HepG2 (cell line): ENCODE data around the gene ELK1. TPM values are rescaled to one million over a fixed set of nuclear protein-coding genes. Genes with fewer than 3 reads are reported as not detected.

Experiments used
- ATF3 ChIP-seq: sonication (generic); formaldehyde crosslinking; IDR thresholded peaks from 2 replicates; pipeline ENCODE4 v1.4.0; 2020; ENCODE audit warnings: missing genetic modification reagents
- BORCS8-MEF2B ChIP-seq: sonication (generic); formaldehyde crosslinking; IDR thresholded peaks from 2 replicates; pipeline ENCODE4 v1.8.0; 2022; ENCODE audit warnings: mild to moderate bottlenecking, missing genetic modification reagents
- CAMTA2 ChIP-seq: sonication (generic); formaldehyde crosslinking; IDR thresholded peaks from 2 replicates; pipeline ENCODE4 v1.4.0; 2020; ENCODE audit warnings: mild to moderate bottlenecking, missing genetic modification reagents, borderline replicate concordance
- CHCHD3 ChIP-seq: sonication (generic); formaldehyde crosslinking; IDR thresholded peaks from 2 replicates; pipeline ENCODE4 v1.8.0; 2022; ENCODE audit warnings: mild to moderate bottlenecking, missing genetic modification reagents, moderate library complexity
- CREB1 ChIP-seq, 2 experiments: fragments of 450-650 bp in 1 of 2; IDR thresholded peaks; 2 replicates each; pipeline ENCODE4 v1.6.1; 2016 to 2017; ENCODE audit warnings: control low read depth in 1 of 2, mild to moderate bottlenecking in 1 of 2, missing compliant biosample characterization in 1 of 2, missing genetic modification characterization in 1 of 2
- FOXO1 ChIP-seq: sonication (generic); formaldehyde crosslinking; IDR thresholded peaks from 2 replicates; pipeline ENCODE4 v1.4.0; 2020; ENCODE audit warnings: missing genetic modification reagents
- NFIB ChIP-seq: sonication (generic); formaldehyde crosslinking; IDR thresholded peaks from 2 replicates; pipeline ENCODE4 v1.9.0; 2021; ENCODE audit warnings: missing genetic modification reagents, mild to moderate bottlenecking, borderline replicate concordance
- PTBP1 ChIP-seq: fragments of 200-400 bp; formaldehyde crosslinking; IDR thresholded peaks from 2 replicates; pipeline ENCODE4 v1.6.1; 2018; ENCODE audit warnings: low read length, low read depth; ENCODE audit not compliant: poor library complexity, severe bottlenecking
- RARG ChIP-seq: sonication (generic); formaldehyde crosslinking; IDR thresholded peaks from 2 replicates; pipeline ENCODE4 v1.4.0; 2020; ENCODE audit warnings: low read depth, mild to moderate bottlenecking, missing genetic modification reagents
- RFX5 ChIP-seq: IDR thresholded peaks from 2 replicates; pipeline ENCODE4 v1.6.1; 2011; ENCODE audit warnings: low read depth, low read length, improper control_type of control experiment
- SKI ChIP-seq: fragments of 450-650 bp; IDR thresholded peaks from one replicate; pipeline ENCODE4 v1.6.1; 2018; ENCODE audit warnings: mild to moderate bottlenecking; ENCODE audit not compliant: partially characterized antibody
- SNAPC4 ChIP-seq: sonication (generic); formaldehyde crosslinking; IDR thresholded peaks from 2 replicates; pipeline ENCODE4 v1.4.0; 2020; ENCODE audit warnings: mild to moderate bottlenecking, missing genetic modification reagents
- ZEB1 ChIP-seq: IDR thresholded peaks from 2 replicates; pipeline ENCODE4 v1.6.1; 2012; ENCODE audit warnings: mild to moderate bottlenecking, low read depth, inconsistent platforms; ENCODE audit not compliant: insufficient replicate concordance
- ZMYM4 ChIP-seq: sonication (generic); formaldehyde crosslinking; IDR thresholded peaks from 2 replicates; pipeline ENCODE4 v1.8.1; 2023; ENCODE audit warnings: mild to moderate bottlenecking, missing genetic modification reagents
- ZNF235 ChIP-seq: sonication (generic); formaldehyde crosslinking; IDR thresholded peaks from 2 replicates; pipeline ENCODE4 v1.8.1; 2023; ENCODE audit warnings: mild to moderate bottlenecking, missing genetic modification reagents, borderline replicate concordance
- ZNF263 ChIP-seq: sonication (generic); formaldehyde crosslinking; IDR thresholded peaks from 2 replicates; pipeline ENCODE4 v1.4.0; 2020; ENCODE audit warnings: missing genetic modification reagents
- ZNF614 ChIP-seq: IDR thresholded peaks from 2 replicates; pipeline ENCODE4 v1.6.1; 2018; ENCODE audit warnings: missing biosample characterization, missing genetic modification reagents, inconsistent platforms, borderline replicate concordance
- ZNF678 ChIP-seq: sonication (generic); formaldehyde crosslinking; IDR thresholded peaks from 2 replicates; pipeline ENCODE4 v1.4.0; 2020; ENCODE audit warnings: mild to moderate bottlenecking, missing genetic modification reagents
- ZNF710 ChIP-seq: sonication (generic); formaldehyde crosslinking; IDR thresholded peaks from 2 replicates; pipeline ENCODE4 v1.5.0; 2020; ENCODE audit warnings: mild to moderate bottlenecking, missing genetic modification reagents, borderline replicate concordance
- polyA plus RNA-seq, 8 experiments: library from polyadenylated mRNA; depleted of rRNA in 3 of 8; stranded (reverse) in 7 of 8; unstranded in 1 of 8; fragments of >200 nt; fragmentation: Illumina TruSeq in 4 of 8; extraction: Trizol in 4 of 8; gene quantifications; 2 replicates each; pipeline versions ENCODE4 v1.2.1 to v1.2.3, GENCODE V29; 2011 to 2016; ENCODE audit warnings: low read depth in 4 of 8, missing spikeins in 1 of 8, mixed read lengths in 1 of 8; ENCODE audit not compliant: insufficient read depth in 1 of 8
- total RNA-seq, 5 experiments: library from RNA; depleted of rRNA; stranded (reverse); fragments of >200 nt; fragmentation: Illumina TruSeq; extraction: Trizol; gene quantifications; 2 replicates each; pipeline ENCODE4 v1.2.3, GENCODE V29; 2016; ENCODE audit warnings: low read depth in 1 of 5
- TF ChIP-seq, protein P1 (sequence below): sonication (generic); formaldehyde crosslinking; IDR thresholded peaks from 2 replicates; pipeline ENCODE4 v1.9.0; 2022; ENCODE audit warnings: missing genetic modification reagents, mild to moderate bottlenecking, borderline replicate concordance

ELK1 gene
- total and polyA plus RNA-seq, 2 of the 13 experiments (the other 11 are each of a cell fraction or from before 2014, with no cell fraction given) = 4.3 to 7.2 TPM

GRCh38 chrX:47619486-47620302 lies 30.7 kb downstream of the ELK1 start, which contains the start of gene SYN1 (continued):
- TF ChIP-seq ATF3 (CRISPR knock-in tag) (peak; percentile 81), PTBP1 (no peak), BORCS8-MEF2B (CRISPR knock-in tag) (peak; percentile 94), CREB1 (IDR thresholded peaks at IDR 0.05) (peak; percentile 92), CREB1 (CRISPR knock-in tag; IDR thresholded peaks at IDR 0.05) (no peak), SKI (peak; percentile 24), ZNF678 (CRISPR knock-in tag) (no peak), ZNF614 (CRISPR knock-in tag) (no peak), CHCHD3 (no peak), ZNF710 (CRISPR knock-in tag) (no peak), SNAPC4 (CRISPR knock-in tag) (no peak), NFIB (no peak), FOXO1 (CRISPR knock-in tag) (no peak), RARG (CRISPR knock-in tag) (no peak), ZNF235 (CRISPR knock-in tag) (no peak), CAMTA2 (CRISPR knock-in tag) (no peak), ZEB1 (no peak), ZMYM4 (CRISPR knock-in tag) (peak; percentile 36; the same call in 1 of the 2 replicates), ZNF263 (CRISPR knock-in tag) (no peak), RFX5 (no peak)
- TF ChIP-seq, protein P1, sequence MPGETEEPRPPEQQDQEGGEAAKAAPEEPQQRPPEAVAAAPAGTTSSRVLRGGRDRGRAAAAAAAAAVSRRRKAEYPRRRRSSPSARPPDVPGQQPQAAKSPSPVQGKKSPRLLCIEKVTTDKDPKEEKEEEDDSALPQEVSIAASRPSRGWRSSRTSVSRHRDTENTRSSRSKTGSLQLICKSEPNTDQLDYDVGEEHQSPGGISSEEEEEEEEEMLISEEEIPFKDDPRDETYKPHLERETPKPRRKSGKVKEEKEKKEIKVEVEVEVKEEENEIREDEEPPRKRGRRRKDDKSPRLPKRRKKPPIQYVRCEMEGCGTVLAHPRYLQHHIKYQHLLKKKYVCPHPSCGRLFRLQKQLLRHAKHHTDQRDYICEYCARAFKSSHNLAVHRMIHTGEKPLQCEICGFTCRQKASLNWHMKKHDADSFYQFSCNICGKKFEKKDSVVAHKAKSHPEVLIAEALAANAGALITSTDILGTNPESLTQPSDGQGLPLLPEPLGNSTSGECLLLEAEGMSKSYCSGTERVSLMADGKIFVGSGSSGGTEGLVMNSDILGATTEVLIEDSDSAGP (CRISPR knock-in tag) = no peak
